Measurements from ENCODE around the gene LIME1.
"Not testable (repeated sequence)": the region's sequence is repeated elsewhere in the genome, so short reads cannot be mapped to it uniquely, and the experiment has no call there.

DNA sequence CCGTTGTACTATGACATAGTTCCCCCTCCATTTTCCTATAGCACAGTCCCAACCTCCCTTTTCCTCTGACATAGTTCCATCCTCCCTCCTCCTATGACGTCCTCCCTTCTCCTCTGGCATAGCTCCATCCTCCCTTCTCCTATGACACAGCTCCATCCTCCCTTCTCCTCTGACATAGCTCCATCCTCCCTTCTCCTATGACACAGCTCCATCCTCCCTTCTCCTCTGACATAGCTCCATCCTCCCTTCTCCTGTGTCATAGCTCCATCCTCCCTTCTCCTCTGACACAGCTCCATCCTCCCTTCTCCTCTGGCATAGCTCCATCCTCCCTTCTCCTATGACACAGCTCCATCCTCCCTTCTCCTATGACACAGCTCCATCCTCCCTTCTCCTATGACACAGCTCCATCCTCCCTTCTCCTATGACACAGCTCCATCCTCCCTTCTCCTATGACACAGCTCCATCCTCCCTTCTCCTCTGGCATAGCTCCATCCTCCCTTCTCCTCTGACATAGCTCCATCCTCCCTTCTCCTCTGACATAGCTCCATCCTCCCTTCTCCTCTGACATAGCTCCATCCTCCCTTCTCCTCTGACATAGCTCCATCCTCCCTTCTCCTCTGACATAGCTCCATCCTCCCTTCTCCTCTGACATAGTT, 13.4 kb upstream of the LIME1 start:
- TF ChIP-seq, protein P1, sequence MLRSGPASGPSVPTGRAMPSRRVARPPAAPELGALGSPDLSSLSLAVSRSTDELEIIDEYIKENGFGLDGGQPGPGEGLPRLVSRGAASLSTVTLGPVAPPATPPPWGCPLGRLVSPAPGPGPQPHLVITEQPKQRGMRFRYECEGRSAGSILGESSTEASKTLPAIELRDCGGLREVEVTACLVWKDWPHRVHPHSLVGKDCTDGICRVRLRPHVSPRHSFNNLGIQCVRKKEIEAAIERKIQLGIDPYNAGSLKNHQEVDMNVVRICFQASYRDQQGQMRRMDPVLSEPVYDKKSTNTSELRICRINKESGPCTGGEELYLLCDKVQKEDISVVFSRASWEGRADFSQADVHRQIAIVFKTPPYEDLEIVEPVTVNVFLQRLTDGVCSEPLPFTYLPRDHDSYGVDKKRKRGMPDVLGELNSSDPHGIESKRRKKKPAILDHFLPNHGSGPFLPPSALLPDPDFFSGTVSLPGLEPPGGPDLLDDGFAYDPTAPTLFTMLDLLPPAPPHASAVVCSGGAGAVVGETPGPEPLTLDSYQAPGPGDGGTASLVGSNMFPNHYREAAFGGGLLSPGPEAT (IDR thresholded peaks at IDR 0.05; ENCODE audit: low read depth), result not testable (repeated sequence)
- TF ChIP-seq, protein P2, sequence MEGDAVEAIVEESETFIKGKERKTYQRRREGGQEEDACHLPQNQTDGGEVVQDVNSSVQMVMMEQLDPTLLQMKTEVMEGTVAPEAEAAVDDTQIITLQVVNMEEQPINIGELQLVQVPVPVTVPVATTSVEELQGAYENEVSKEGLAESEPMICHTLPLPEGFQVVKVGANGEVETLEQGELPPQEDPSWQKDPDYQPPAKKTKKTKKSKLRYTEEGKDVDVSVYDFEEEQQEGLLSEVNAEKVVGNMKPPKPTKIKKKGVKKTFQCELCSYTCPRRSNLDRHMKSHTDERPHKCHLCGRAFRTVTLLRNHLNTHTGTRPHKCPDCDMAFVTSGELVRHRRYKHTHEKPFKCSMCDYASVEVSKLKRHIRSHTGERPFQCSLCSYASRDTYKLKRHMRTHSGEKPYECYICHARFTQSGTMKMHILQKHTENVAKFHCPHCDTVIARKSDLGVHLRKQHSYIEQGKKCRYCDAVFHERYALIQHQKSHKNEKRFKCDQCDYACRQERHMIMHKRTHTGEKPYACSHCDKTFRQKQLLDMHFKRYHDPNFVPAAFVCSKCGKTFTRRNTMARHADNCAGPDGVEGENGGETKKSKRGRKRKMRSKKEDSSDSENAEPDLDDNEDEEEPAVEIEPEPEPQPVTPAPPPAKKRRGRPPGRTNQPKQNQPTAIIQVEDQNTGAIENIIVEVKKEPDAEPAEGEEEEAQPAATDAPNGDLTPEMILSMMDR (IDR thresholded peaks at IDR 0.05 in 2 of 3, conservative IDR thresholded peaks at IDR 0.05 in 1 of 3; ENCODE audit: control insufficient read depth in 2 of 3, extremely low read depth in 1 of 3, insufficient read depth in 1 of 3, low read depth in 3 of 3, low read length in 3 of 3), result not testable (repeated sequence)
- TF ChIP-seq, protein P3, sequence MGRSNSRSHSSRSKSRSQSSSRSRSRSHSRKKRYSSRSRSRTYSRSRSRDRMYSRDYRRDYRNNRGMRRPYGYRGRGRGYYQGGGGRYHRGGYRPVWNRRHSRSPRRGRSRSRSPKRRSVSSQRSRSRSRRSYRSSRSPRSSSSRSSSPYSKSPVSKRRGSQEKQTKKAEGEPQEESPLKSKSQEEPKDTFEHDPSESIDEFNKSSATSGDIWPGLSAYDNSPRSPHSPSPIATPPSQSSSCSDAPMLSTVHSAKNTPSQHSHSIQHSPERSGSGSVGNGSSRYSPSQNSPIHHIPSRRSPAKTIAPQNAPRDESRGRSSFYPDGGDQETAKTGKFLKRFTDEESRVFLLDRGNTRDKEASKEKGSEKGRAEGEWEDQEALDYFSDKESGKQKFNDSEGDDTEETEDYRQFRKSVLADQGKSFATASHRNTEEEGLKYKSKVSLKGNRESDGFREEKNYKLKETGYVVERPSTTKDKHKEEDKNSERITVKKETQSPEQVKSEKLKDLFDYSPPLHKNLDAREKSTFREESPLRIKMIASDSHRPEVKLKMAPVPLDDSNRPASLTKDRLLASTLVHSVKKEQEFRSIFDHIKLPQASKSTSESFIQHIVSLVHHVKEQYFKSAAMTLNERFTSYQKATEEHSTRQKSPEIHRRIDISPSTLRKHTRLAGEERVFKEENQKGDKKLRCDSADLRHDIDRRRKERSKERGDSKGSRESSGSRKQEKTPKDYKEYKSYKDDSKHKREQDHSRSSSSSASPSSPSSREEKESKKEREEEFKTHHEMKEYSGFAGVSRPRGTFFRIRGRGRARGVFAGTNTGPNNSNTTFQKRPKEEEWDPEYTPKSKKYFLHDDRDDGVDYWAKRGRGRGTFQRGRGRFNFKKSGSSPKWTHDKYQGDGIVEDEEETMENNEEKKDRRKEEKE (IDR thresholded peaks at IDR 0.05), result not testable (repeated sequence)
- not testable (repeated sequence) for TF ChIP-seq NR2C2 (IDR thresholded peaks at IDR 0.05; ENCODE audit: borderline replicate concordance, control insufficient read depth, insufficient read length, low read depth); ASH2L (IDR thresholded peaks at IDR 0.05; ENCODE audit: borderline replicate concordance, low read depth); EZH2 (IDR thresholded peaks at IDR 0.05; ENCODE audit: borderline replicate concordance, control insufficient read depth, low read depth, low read length); SREBF1 (IDR thresholded peaks at IDR 0.05; ENCODE audit: low read length); YY1 (IDR thresholded peaks at IDR 0.05; ENCODE audit: low read depth, low read length); NFXL1 (IDR thresholded peaks at IDR 0.05; ENCODE audit: borderline replicate concordance); ZSCAN29 (IDR thresholded peaks at IDR 0.05); NBN (IDR thresholded peaks at IDR 0.05); POLR2AphosphoS5 (IDR thresholded peaks at IDR 0.05; ENCODE audit: low read length)

Data from GM12878 (cell line).